Kidney tubule cell (primary cell): Measurements from ENCODE around the gene POLE.
A peak's percentile ranks its signal among the peaks of the same experiment; 100 is the strongest.

Experiments used
- DNase-seq: peaks from one replicate; pipeline ENCODE4 v3.0.0-alpha.2; 2018; ENCODE audit warnings: low spot score

Gene POLE, protein sequence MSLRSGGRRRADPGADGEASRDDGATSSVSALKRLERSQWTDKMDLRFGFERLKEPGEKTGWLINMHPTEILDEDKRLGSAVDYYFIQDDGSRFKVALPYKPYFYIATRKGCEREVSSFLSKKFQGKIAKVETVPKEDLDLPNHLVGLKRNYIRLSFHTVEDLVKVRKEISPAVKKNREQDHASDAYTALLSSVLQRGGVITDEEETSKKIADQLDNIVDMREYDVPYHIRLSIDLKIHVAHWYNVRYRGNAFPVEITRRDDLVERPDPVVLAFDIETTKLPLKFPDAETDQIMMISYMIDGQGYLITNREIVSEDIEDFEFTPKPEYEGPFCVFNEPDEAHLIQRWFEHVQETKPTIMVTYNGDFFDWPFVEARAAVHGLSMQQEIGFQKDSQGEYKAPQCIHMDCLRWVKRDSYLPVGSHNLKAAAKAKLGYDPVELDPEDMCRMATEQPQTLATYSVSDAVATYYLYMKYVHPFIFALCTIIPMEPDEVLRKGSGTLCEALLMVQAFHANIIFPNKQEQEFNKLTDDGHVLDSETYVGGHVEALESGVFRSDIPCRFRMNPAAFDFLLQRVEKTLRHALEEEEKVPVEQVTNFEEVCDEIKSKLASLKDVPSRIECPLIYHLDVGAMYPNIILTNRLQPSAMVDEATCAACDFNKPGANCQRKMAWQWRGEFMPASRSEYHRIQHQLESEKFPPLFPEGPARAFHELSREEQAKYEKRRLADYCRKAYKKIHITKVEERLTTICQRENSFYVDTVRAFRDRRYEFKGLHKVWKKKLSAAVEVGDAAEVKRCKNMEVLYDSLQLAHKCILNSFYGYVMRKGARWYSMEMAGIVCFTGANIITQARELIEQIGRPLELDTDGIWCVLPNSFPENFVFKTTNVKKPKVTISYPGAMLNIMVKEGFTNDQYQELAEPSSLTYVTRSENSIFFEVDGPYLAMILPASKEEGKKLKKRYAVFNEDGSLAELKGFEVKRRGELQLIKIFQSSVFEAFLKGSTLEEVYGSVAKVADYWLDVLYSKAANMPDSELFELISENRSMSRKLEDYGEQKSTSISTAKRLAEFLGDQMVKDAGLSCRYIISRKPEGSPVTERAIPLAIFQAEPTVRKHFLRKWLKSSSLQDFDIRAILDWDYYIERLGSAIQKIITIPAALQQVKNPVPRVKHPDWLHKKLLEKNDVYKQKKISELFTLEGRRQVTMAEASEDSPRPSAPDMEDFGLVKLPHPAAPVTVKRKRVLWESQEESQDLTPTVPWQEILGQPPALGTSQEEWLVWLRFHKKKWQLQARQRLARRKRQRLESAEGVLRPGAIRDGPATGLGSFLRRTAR (N-terminal part only)

GRCh38 chr12:132687211-132688164 is at the start of gene POLE, which contains the start of gene PXMP2:
Gene POLE, minus strand, starts transcription at chr12:132687342. Its CDS starts 27 bp downstream, at chr12:132687315.
Gene PXMP2, plus strand, starts transcription at chr12:132687587. Its CDS starts 84 bp downstream, at chr12:132687671.
- DNase-seq, result peak; percentile 95

GRCh38 chr12:132736913-132737312 is 49.8 kb upstream of the POLE start:
- DNase-seq, result no peak

DNA sequence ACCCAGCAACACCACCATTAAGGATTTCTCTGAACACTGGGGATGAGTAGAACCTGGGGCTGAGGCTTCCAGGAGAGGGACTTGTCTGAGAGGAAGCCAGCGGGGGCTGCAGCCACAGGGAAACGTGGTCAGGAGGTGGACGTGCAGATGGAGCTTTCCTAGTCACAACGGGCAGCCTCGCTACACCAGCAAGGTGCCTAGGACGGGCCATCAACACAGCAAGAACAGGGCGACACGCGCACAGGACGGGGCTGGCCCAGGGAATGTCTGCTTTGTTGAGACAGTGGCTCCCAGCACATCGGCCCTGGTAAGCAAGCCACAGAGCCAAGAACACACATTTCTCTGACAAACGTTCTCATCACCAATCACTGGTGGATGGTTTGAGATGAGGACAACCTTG is 49.2 kb upstream of the POLE start:
- no peak for DNase-seq

DNA sequence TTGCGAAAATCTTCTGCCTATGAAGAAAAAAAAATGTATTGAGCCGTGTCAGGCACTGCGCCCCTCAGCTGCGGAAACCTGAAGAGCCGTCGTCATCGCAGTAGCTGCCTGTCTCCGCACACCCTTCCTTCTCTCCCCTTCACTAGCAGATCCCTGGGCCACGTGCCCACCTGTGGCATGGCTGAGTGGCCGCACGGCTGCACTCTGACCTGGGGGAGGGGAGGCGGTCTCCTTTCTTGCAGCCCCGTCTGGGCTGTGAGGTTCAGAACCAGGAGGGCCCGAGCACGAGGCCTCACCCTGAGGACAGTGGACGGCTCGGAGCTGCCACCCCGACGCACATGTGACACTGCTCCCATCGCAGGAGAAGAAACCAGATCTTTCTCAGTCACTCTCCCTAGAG is 48.4 kb upstream of the POLE start:
- no peak for DNase-seq

- no peak for DNase-seq
Observed at GRCh38 chr12:132734206-132734605, 47.1 kb upstream of the POLE start.

- DNase-seq, result no peak
Observed at GRCh38 chr12:132731574-132731973, 44.4 kb upstream of the POLE start.

DNA sequence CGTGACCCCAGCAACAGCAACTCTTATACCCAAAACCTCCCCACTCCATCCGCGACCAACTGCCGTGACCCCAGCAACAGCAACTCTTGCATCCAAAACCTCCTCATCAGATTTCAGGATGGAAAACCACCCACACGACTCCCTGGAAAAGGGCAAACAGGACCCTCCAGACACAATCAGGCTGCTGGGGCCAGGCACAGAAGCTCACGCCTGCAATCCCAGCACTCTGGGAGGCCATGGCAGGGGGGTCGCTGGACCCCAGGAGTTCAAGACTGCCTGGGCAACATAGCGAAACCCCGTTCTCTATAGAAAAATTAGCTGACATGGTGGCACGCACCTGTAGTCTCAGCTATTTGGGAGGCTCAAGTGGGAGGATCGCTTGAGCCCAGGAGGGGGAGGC is 43.2 kb upstream of the POLE start:
- no peak for DNase-seq

- no peak for DNase-seq
Observed at GRCh38 chr12:132729541-132730320, 42.6 kb upstream of the POLE start.

DNA sequence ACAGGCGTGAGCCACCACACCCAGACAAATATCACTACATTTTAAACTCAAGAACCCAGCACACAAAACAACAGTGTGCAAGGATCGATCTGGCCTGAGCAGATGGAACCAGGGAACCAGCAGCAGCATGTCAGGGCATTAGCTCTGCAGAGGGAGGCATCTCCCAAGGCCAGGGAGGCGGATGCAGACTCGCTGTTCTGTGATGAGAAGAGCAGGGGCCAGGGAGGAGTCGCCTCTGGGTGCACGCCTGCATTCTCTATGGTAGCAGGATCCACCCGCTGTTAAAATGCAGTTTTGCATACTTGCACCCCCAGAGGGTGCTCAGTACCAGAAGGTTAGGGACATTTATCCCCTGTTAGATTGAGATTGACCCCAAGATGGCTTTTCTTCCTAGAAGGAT is 41.4 kb upstream of the POLE start:
- DNase-seq, result no peak

- no peak for DNase-seq
Observed at GRCh38 chr12:132727091-132727794, 40.1 kb upstream of the POLE start.

GRCh38 chr12:132726386-132726785 is 39.2 kb upstream of the POLE start:
- no peak for DNase-seq

GRCh38 chr12:132724506-132725241 is 37.5 kb upstream of the POLE start:
- no peak for DNase-seq

- no peak for DNase-seq
Observed at GRCh38 chr12:132723764-132724140, 36.6 kb upstream of the POLE start.

GRCh38 chr12:132723015-132723763 is 36.0 kb upstream of the POLE start:
- no peak for DNase-seq

GRCh38 chr12:132720606-132721345 is 33.6 kb upstream of the POLE start:
- DNase-seq, result no peak

GRCh38 chr12:132719954-132720324 is 32.8 kb upstream of the POLE start:
- DNase-seq, result no peak
